ENCODE results near the gene KIF1A. TPM values are rescaled to one million over a fixed set of nuclear protein-coding genes. Genes with fewer than 3 reads are reported as not detected.
A peak's percentile ranks its signal among the peaks of the same experiment; 100 is the strongest.

KIF1A gene
- total RNA-seq, 2 experiments from 2014 or later: 3.3 to 3.8 TPM

GRCh38 chr2:240735476-240735875 lies 84.5 kb downstream of the KIF1A start:
- peaks cover 6% of the 10 kb centered on the region for H3K4me1 Mint-ChIP-seq (ENCODE audit: low read depth)
- no peak overlapping the region for H3K4me3 Mint-ChIP-seq
- POLR2A ChIA-PET: no interaction called here
- H3K36me3 Mint-ChIP-seq: no peaks in the 10 kb centered on the region
- DNase-seq: no peak
- no peak overlapping the region for H3K27ac Mint-ChIP-seq
- peaks cover 1% of the 10 kb centered on the region for H3K27me3 Mint-ChIP-seq
- CTCF ChIA-PET: no interaction called here
- intact Hi-C loops (cut with micrococcal nuclease): no loop called here
- H3K9me3 Mint-ChIP-seq: no peaks in the 10 kb centered on the region

- H3K27ac Mint-ChIP-seq: no peak overlapping the region
- no peaks in the 10 kb centered on the region for H3K9me3 Mint-ChIP-seq
- ChIA-PET CTCF (no interaction called here), POLR2A (no interaction called here)
- H3K4me3 Mint-ChIP-seq: no peak overlapping the region
- peaks cover 6% of the 10 kb centered on the region for H3K4me1 Mint-ChIP-seq (ENCODE audit: low read depth)
- intact Hi-C loops (cut with micrococcal nuclease): no loop called here
- DNase-seq: no peak
- H3K36me3 Mint-ChIP-seq: no peaks in the 10 kb centered on the region
- H3K27me3 Mint-ChIP-seq: peaks cover 1% of the 10 kb centered on the region
Observed at GRCh38 chr2:240734756-240735155, 85.3 kb downstream of the KIF1A start.

GRCh38 chr2:240733803-240734495 lies 86.1 kb downstream of the KIF1A start:
- Mint-ChIP-seq H3K9me3 (no peaks in the 10 kb centered on the region), H3K4me3 (no peak overlapping the region), H3K27ac (no peak overlapping the region), H3K4me1 (ENCODE audit: low read depth) (no peaks in the 10 kb centered on the region), H3K27me3 (peaks cover 1% of the 10 kb centered on the region), H3K36me3 (no peaks in the 10 kb centered on the region)
- ChIA-PET POLR2A (no interaction called here), CTCF (no interaction called here)
- intact Hi-C loops (cut with micrococcal nuclease): no loop called here
- peak; percentile 14 for DNase-seq

GRCh38 chr2:240732911-240733622 lies 87.0 kb downstream of the KIF1A start:
- CTCF ChIA-PET: no interaction called here
- H3K9me3 Mint-ChIP-seq: no peaks in the 10 kb centered on the region
- DNase-seq: no peak

GRCh38 chr2:240732184-240732583 lies 87.8 kb downstream of the KIF1A start:
- Mint-ChIP-seq H3K27ac (no peak overlapping the region), H3K4me3 (no peak overlapping the region), H3K9me3 (no peaks in the 10 kb centered on the region), H3K4me1 (ENCODE audit: low read depth) (no peaks in the 10 kb centered on the region), H3K36me3 (no peaks in the 10 kb centered on the region), H3K27me3 (peaks cover 1% of the 10 kb centered on the region)
- CTCF ChIA-PET: no interaction called here
- intact Hi-C loops (cut with micrococcal nuclease): no loop called here
- POLR2A ChIA-PET: no interaction called here
- no peak for DNase-seq

More at GRCh38 chr2:240732911-240733622, 87.0 kb downstream of the KIF1A start:
- no peaks in the 10 kb centered on the region for H3K36me3 Mint-ChIP-seq
- no peaks in the 10 kb centered on the region for H3K4me1 Mint-ChIP-seq (ENCODE audit: low read depth)
- H3K27ac Mint-ChIP-seq: no peak overlapping the region
- POLR2A ChIA-PET: no interaction called here
- peaks cover 1% of the 10 kb centered on the region for H3K27me3 Mint-ChIP-seq
- H3K4me3 Mint-ChIP-seq: no peak overlapping the region
- intact Hi-C loops (cut with micrococcal nuclease): no loop called here

GRCh38 chr2:240731178-240731545 lies 88.9 kb downstream of the KIF1A start:
- Mint-ChIP-seq H3K4me3 (no peak overlapping the region), H3K4me1 (ENCODE audit: low read depth) (no peaks in the 10 kb centered on the region), H3K36me3 (no peaks in the 10 kb centered on the region), H3K27ac (no peak overlapping the region), H3K9me3 (no peaks in the 10 kb centered on the region), H3K27me3 (peaks cover 1% of the 10 kb centered on the region)
- intact Hi-C loops (cut with micrococcal nuclease): no loop called here
- CTCF ChIA-PET: no interaction called here
- POLR2A ChIA-PET: no interaction called here
- no peak for DNase-seq

- DNase-seq: no peak
- Mint-ChIP-seq H3K4me1 (ENCODE audit: low read depth) (no peaks in the 10 kb centered on the region), H3K36me3 (no peaks in the 10 kb centered on the region), H3K9me3 (no peaks in the 10 kb centered on the region), H3K4me3 (no peak overlapping the region), H3K27me3 (peaks cover 1% of the 10 kb centered on the region), H3K27ac (no peak overlapping the region)
- intact Hi-C loops (cut with micrococcal nuclease): no loop called here
- POLR2A ChIA-PET: no interaction called here
- CTCF ChIA-PET: no interaction called here
Observed at GRCh38 chr2:240730501-240731177, 89.4 kb downstream of the KIF1A start.

GRCh38 chr2:240728827-240729226 lies 91.2 kb downstream of the KIF1A start:
- intact Hi-C loops (cut with micrococcal nuclease): no loop called here
- Mint-ChIP-seq H3K27ac (no peak overlapping the region), H3K36me3 (no peaks in the 10 kb centered on the region), H3K27me3 (peaks cover 1% of the 10 kb centered on the region), H3K4me3 (no peak overlapping the region), H3K4me1 (ENCODE audit: low read depth) (no peaks in the 10 kb centered on the region), H3K9me3 (no peaks in the 10 kb centered on the region)
- ChIA-PET CTCF (no interaction called here), POLR2A (no interaction called here)
- DNase-seq: no peak

- DNase-seq: no peak
- CTCF ChIA-PET: no interaction called here
- Mint-ChIP-seq H3K27ac (no peak overlapping the region), H3K4me3 (no peak overlapping the region), H3K4me1 (ENCODE audit: low read depth) (no peaks in the 10 kb centered on the region), H3K9me3 (no peaks in the 10 kb centered on the region), H3K27me3 (no peaks in the 10 kb centered on the region), H3K36me3 (no peaks in the 10 kb centered on the region)
- POLR2A ChIA-PET: no interaction called here
- intact Hi-C loops (cut with micrococcal nuclease): no loop called here
Observed at GRCh38 chr2:240728361-240728760, 91.7 kb downstream of the KIF1A start.

GRCh38 chr2:240727913-240728312 lies 92.1 kb downstream of the KIF1A start:
- H3K9me3 Mint-ChIP-seq: no peaks in the 10 kb centered on the region
- intact Hi-C loops (cut with micrococcal nuclease): no loop called here

GRCh38 chr2:240727439-240727838 lies 92.6 kb downstream of the KIF1A start:
- H3K4me1 Mint-ChIP-seq (ENCODE audit: low read depth): no peaks in the 10 kb centered on the region
- intact Hi-C loops (cut with micrococcal nuclease): no loop called here
- ChIA-PET POLR2A (no interaction called here), CTCF (no interaction called here)
- no peaks in the 10 kb centered on the region for H3K9me3 Mint-ChIP-seq
- no peaks in the 10 kb centered on the region for H3K36me3 Mint-ChIP-seq
- DNase-seq: no peak
- H3K4me3 Mint-ChIP-seq: no peak overlapping the region
- no peak overlapping the region for H3K27ac Mint-ChIP-seq
- no peaks in the 10 kb centered on the region for H3K27me3 Mint-ChIP-seq

More at GRCh38 chr2:240727913-240728312, 92.1 kb downstream of the KIF1A start:
- Mint-ChIP-seq H3K4me1 (ENCODE audit: low read depth) (no peaks in the 10 kb centered on the region), H3K36me3 (no peaks in the 10 kb centered on the region), H3K27me3 (no peaks in the 10 kb centered on the region), H3K27ac (no peak overlapping the region), H3K4me3 (no peak overlapping the region)
- CTCF ChIA-PET: no interaction called here
- no peak for DNase-seq
- POLR2A ChIA-PET: no interaction called here

GRCh38 chr2:240726876-240727275 lies 93.1 kb downstream of the KIF1A start:
- CTCF ChIA-PET: no interaction called here
- Mint-ChIP-seq H3K9me3 (no peaks in the 10 kb centered on the region), H3K4me1 (ENCODE audit: low read depth) (no peaks in the 10 kb centered on the region), H3K27ac (no peak overlapping the region), H3K27me3 (no peaks in the 10 kb centered on the region), H3K4me3 (no peak overlapping the region), H3K36me3 (no peaks in the 10 kb centered on the region)
- intact Hi-C loops (cut with micrococcal nuclease): no loop called here
- DNase-seq: no peak
- POLR2A ChIA-PET: no interaction called here

GRCh38 chr2:240725671-240726070 lies 94.3 kb downstream of the KIF1A start:
- intact Hi-C loops (cut with micrococcal nuclease): no loop called here
- no peak overlapping the region for H3K27ac Mint-ChIP-seq
- H3K27me3 Mint-ChIP-seq: no peaks in the 10 kb centered on the region
- H3K4me3 Mint-ChIP-seq: no peak overlapping the region
- no peaks in the 10 kb centered on the region for H3K4me1 Mint-ChIP-seq (ENCODE audit: low read depth)
- H3K36me3 Mint-ChIP-seq: no peaks in the 10 kb centered on the region
- CTCF ChIA-PET: no interaction called here
- no peaks in the 10 kb centered on the region for H3K9me3 Mint-ChIP-seq
- POLR2A ChIA-PET: no interaction called here
- DNase-seq: no peak
